ENCODE data around the gene BCL11A.

GRCh38 chr2:60520917-60521539, 32.4 kb downstream of the BCL11A start:
- TF ChIP-seq CTCF (IDR thresholded peaks at IDR 0.05) (no peak), POLR2A (IDR thresholded peaks at IDR 0.05) (no peak), EP300 (IDR thresholded peaks at IDR 0.05) (no peak), POLR2AphosphoS5 (IDR thresholded peaks at IDR 0.05) (no peak)

Data from upper lobe of left lung (tissue), 4 donors.